Ascending aorta (tissue), 2 donors: Measurements from ENCODE around the gene LRP8. TPM values are rescaled to one million over a fixed set of nuclear protein-coding genes. Genes with fewer than 3 reads are reported as not detected.
A peak's percentile ranks its signal among the peaks of the same experiment; 100 is the strongest.

Experiments used
- DNase-seq, 2 donors: peaks; one replicate each; pipeline ENCODE4 v3.0.0-alpha.2; 2019; ENCODE audit warnings: low spot score in 2 of 2
- H3K27ac ChIP-seq, 2 donors: fragments of 200-600 bp; sonication (generic); one replicate each; pipeline ENCODE4 v1.5.1; 2016 to 2017; ENCODE audit warnings: mild to moderate bottlenecking in 1 of 2
- H3K27me3 ChIP-seq: fragments of 200-600 bp; sonication (generic); one replicate; pipeline ENCODE4 v1.5.1; 2017
- H3K36me3 ChIP-seq, 2 donors: fragments of 200-600 bp; sonication (generic); one replicate each; pipeline ENCODE4 v1.5.1; 2016
- H3K4me1 ChIP-seq, 2 donors: fragments of 200-600 bp; sonication (generic); one replicate each; pipeline ENCODE4 v1.5.1; 2016 to 2017; ENCODE audit warnings: mild to moderate bottlenecking in 1 of 2
- H3K4me3 ChIP-seq, 2 donors: fragments of 200-600 bp; sonication (generic); one replicate each; pipeline ENCODE4 v1.5.1; 2016 to 2017; ENCODE audit warnings: mild to moderate bottlenecking in 1 of 2
- H3K9me3 ChIP-seq, 2 donors: fragments of 200-600 bp; sonication (generic); one replicate each; pipeline ENCODE4 v1.5.1; 2016
- intact Hi-C: fragments of 100-400 bp; cut with DNase I; formaldehyde crosslinking; loops from one replicate; pipeline ENCODE4 v1.15.1; 2023
- total RNA-seq: library from RNA; depleted of rRNA; stranded (reverse); fragments of >200 nt; gene quantifications from one replicate; pipeline ENCODE4 v1.1.0, GENCODE V29; 2016
- TF ChIP-seq, protein P1 (sequence below), 3 experiments: fragments of 200-600 bp in 2 of 3; fragments of 450-650 bp in 1 of 3; sonication (generic) in 2 of 3; IDR thresholded peaks; one replicate each; pipeline ENCODE4 v1.5.1; 2016 to 2019; ENCODE audit warnings: antibody characterized with exemption in 3 of 3, mild to moderate bottlenecking in 1 of 3, moderate library complexity in 1 of 3

The LRP8 gene
- total RNA-seq, 1 donor from 2014 or later = 10.0 TPM

DNA sequence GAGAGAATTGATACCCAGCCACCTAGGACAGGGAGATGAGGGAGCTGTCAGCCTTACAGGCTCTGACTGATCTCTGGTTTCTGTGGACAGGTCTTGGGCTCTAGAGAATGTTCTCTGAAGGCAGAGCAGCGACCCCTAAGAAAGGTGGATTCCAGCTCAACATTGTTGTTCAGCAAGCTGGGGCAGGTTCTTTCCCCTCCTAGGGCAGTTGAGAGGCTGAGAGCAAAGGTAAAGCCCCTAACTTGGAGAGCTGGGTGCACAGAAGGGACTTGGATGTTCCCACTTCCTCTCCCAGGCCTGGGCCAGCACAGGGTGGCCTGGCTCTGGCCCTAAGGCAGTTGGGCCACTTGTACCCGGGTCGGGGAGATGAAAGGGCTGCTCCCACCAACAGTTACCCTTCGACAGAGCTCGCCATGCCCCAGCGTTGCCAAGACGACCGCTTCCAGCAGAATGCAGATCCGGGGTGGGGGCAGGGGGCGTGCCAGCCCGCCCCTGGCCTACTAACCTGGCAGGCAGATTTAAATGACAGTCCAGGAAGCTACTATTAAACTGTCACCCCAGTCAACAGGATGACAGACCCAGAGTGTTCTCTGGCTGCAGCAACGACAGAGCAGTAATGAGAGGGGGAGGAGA is 31.6 kb downstream of the LRP8 start:
- no peak for DNase-seq
- intact Hi-C loops = no loop called here
- Histone ChIP-seq H3K9me3 (no peaks in the 10 kb centered on the region), H3K36me3 (no peaks in the 10 kb centered on the region), H3K27ac (peak overlapping the region; percentile 80 to 82), H3K4me3 (no peak overlapping the region), H3K4me1 (peaks cover 29 to 39% of the 10 kb centered on the region in 2 donors), H3K27me3 (no peaks in the 10 kb centered on the region)
- TF ChIP-seq, protein P1, sequence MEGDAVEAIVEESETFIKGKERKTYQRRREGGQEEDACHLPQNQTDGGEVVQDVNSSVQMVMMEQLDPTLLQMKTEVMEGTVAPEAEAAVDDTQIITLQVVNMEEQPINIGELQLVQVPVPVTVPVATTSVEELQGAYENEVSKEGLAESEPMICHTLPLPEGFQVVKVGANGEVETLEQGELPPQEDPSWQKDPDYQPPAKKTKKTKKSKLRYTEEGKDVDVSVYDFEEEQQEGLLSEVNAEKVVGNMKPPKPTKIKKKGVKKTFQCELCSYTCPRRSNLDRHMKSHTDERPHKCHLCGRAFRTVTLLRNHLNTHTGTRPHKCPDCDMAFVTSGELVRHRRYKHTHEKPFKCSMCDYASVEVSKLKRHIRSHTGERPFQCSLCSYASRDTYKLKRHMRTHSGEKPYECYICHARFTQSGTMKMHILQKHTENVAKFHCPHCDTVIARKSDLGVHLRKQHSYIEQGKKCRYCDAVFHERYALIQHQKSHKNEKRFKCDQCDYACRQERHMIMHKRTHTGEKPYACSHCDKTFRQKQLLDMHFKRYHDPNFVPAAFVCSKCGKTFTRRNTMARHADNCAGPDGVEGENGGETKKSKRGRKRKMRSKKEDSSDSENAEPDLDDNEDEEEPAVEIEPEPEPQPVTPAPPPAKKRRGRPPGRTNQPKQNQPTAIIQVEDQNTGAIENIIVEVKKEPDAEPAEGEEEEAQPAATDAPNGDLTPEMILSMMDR (IDR thresholded peaks at IDR 0.05) = no peak

DNA sequence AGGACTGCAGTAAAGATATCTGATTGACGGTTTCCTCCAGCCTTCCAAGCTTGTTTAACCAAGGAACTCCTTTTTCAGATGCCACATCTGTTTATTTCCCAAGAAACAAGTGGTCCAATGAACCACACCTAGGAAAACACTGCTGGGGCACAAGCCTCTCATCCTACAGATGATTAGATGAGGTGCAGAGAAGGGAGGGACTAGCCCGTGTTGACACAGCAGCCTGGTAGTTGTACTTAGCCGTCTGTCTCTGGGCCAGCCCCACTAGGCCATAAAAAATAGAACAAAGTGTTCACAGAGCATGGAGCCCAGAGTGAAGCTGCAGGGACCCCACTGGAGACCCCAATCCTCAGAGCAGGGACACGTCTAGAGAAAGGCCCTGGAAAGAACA is 32.1 kb downstream of the LRP8 start:
- no peak for DNase-seq
- Histone ChIP-seq H3K36me3 (no peaks in the 10 kb centered on the region), H3K27ac (peak overlapping the region; percentile 80 to 82), H3K4me1 (peaks cover 29 to 39% of the 10 kb centered on the region in 2 donors), H3K27me3 (no peaks in the 10 kb centered on the region), H3K4me3 (no peak overlapping the region), H3K9me3 (no peaks in the 10 kb centered on the region)
- TF ChIP-seq, protein P1 (IDR thresholded peaks at IDR 0.05) = no peak
- intact Hi-C loops = no loop called here

DNA sequence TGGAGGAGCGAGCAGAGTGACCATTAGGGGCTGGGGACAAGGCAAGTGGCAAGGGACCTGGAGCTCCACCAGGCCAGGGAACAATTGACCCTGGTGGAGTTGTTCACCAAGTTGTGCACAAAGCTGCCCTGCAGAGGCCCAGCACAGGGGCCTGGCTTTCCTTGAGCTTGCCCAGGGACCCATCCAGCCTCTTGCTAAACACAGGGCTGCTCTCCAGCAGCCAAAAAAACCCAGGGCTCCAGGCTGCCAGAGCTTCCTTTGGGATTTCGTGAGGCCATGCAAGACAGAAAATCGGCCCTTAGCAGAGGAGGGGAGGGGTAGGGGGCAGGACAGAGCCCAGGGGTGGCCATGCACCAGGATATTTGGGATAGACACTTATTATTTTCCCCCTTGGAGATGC is 32.6 kb downstream of the LRP8 start:
- H3K4me1 ChIP-seq = peaks cover 29 to 39% of the 10 kb centered on the region in 2 donors
- intact Hi-C loops = no loop called here
- no peaks in the 10 kb centered on the region for H3K9me3 ChIP-seq
- H3K36me3 ChIP-seq = no peaks in the 10 kb centered on the region
- no peak for DNase-seq
- TF ChIP-seq, protein P1 (IDR thresholded peaks at IDR 0.05) = no peak
- no peak overlapping the region for H3K4me3 ChIP-seq
- peak overlapping the region; percentile 80 to 82 for H3K27ac ChIP-seq
- no peaks in the 10 kb centered on the region for H3K27me3 ChIP-seq

DNA sequence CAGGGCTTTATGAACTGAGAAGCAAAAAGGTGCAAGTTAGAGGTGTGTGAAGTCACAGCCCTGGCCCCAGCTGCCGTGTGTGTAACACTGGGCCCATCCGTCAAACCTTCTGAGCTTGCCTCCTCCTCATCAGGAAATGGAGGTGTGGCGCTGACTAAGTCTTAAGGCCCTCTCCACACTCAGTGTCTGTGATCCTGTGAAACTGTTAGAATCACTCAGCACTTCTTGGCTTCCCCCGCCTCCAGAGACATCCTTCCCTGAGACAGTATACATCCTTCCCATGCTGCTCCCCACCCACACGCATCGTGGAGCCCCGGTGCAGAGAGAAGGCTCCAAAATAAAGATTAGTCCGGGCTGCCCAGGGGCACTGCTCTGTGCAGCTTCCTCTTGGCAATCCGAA is 33.3 kb downstream of the LRP8 start:
- H3K4me3 ChIP-seq = no peak overlapping the region
- DNase-seq = no peak
- TF ChIP-seq, protein P1 (IDR thresholded peaks at IDR 0.05) = no peak
- peak overlapping the region; percentile 80 to 82 for H3K27ac ChIP-seq
- intact Hi-C loops = no loop called here
- no peaks in the 10 kb centered on the region for H3K9me3 ChIP-seq
- H3K36me3 ChIP-seq = no peaks in the 10 kb centered on the region
- peaks cover 29 to 39% of the 10 kb centered on the region in 2 donors for H3K4me1 ChIP-seq
- no peaks in the 10 kb centered on the region for H3K27me3 ChIP-seq

DNA sequence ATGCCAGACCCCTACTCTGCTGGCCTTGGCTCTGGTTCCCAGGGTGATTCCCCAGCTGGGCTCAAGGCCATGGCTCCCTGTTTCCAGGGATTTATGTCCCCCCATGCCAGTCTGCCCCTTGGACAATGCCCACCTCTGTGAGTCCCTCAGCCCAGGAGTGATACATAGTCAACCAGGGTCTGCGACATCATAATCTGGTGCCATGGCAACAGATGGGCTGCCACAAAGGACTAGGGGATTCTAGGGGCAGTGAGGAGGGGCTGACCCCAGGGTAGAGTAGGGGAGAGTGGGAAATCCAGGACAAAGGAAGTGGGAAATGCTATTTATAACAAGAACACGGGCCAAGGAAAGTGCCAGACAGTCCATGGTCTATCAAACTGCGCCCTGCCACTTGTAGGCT is 33.8 kb downstream of the LRP8 start:
- no peaks in the 10 kb centered on the region for H3K9me3 ChIP-seq
- H3K4me3 ChIP-seq = no peak overlapping the region
- no peak for DNase-seq
- intact Hi-C loops = no loop called here
- peak overlapping the region; percentile 80 to 82 for H3K27ac ChIP-seq
- TF ChIP-seq, protein P1 (IDR thresholded peaks at IDR 0.05) = no peak
- peaks cover 29 to 39% of the 10 kb centered on the region in 2 donors for H3K4me1 ChIP-seq
- H3K27me3 ChIP-seq = no peaks in the 10 kb centered on the region
- H3K36me3 ChIP-seq = no peaks in the 10 kb centered on the region
